Measurements from ENCODE around the gene KANSL1L. TPM values are rescaled to one million over a fixed set of nuclear protein-coding genes. Genes with fewer than 3 reads are reported as not detected.
A peak's percentile ranks its signal among the peaks of the same experiment; 100 is the strongest.

KANSL1L gene, protein sequence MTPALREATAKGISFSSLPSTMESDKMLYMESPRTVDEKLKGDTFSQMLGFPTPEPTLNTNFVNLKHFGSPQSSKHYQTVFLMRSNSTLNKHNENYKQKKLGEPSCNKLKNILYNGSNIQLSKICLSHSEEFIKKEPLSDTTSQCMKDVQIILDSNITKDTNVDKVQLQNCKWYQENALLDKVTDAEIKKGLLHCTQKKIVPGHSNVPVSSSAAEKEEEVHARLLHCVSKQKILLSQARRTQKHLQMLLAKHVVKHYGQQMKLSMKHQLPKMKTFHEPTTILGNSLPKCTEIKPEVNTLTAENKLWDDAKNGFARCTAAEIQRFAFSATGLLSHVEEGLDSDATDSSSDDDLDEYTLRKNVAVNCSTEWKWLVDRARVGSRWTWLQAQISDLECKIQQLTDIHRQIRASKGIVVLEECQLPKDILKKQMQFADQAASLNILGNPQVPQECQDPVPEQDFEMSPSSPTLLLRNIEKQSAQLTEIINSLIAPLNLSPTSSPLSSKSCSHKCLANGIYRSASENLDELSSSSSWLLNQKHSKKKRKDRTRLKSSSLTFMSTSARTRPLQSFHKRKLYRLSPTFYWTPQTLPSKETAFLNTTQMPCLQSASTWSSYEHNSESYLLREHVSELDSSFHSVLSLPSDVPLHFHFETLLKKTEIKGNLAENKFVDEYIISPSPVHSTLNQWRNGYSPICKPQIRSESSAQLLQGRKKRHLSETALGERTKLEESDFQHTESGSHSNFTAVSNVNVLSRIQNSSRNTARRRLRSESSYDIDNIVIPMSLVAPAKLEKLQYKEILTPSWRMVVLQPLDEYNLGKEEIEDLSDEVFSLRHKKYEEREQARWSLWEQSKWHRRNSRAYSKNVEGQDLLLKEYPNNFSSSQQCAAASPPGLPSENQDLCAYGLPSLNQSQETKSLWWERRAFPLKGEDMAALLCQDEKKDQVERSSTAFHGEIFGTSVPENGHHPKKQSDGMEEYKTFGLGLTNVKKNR
- total RNA-seq: 10 to 100 TPM; 20.6 to 36.0 (median 27.7) TPM

GRCh38 chr2:210171309-210172218, at the start of gene KANSL1L:
KANSL1L (minus strand) TSS chr2:210171409; CDS start chr2:210154582, 16,827 bp downstream.
- 0 to 1% methylated on average over 37 to 40 of the region's 67 CpGs for WGBS, 2 donors
- intact Hi-C loops (cut with DNase I; ENCODE audit: low total_unique reads): no loop called here
- peak in 1 of 2 donors; percentile 61 for TF ChIP-seq POLR2A (IDR thresholded peaks at IDR 0.05)
- TF ChIP-seq, protein P1, sequence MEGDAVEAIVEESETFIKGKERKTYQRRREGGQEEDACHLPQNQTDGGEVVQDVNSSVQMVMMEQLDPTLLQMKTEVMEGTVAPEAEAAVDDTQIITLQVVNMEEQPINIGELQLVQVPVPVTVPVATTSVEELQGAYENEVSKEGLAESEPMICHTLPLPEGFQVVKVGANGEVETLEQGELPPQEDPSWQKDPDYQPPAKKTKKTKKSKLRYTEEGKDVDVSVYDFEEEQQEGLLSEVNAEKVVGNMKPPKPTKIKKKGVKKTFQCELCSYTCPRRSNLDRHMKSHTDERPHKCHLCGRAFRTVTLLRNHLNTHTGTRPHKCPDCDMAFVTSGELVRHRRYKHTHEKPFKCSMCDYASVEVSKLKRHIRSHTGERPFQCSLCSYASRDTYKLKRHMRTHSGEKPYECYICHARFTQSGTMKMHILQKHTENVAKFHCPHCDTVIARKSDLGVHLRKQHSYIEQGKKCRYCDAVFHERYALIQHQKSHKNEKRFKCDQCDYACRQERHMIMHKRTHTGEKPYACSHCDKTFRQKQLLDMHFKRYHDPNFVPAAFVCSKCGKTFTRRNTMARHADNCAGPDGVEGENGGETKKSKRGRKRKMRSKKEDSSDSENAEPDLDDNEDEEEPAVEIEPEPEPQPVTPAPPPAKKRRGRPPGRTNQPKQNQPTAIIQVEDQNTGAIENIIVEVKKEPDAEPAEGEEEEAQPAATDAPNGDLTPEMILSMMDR (IDR thresholded peaks at IDR 0.05): no peak
- peak; percentile 98 to 100 for DNase-seq (ENCODE audit: low spot score in 2 of 2)
- H3K4me3 ChIP-seq (ENCODE audit: low read depth, poor library complexity, severe bottlenecking): peak within 1 kb of the TSS; percentile 89

- 52 to 70% methylated on average over 1 of the region's 1 CpG for WGBS, 2 donors
- DNase-seq (ENCODE audit: low spot score in 2 of 2): no peak
- no peak for TF ChIP-seq POLR2A (IDR thresholded peaks at IDR 0.05)
- TF ChIP-seq, protein P1 (IDR thresholded peaks at IDR 0.05): no peak
- no peak overlapping the region for H3K4me3 ChIP-seq (ENCODE audit: low read depth, poor library complexity, severe bottlenecking)
- intact Hi-C loops (cut with DNase I; ENCODE audit: low total_unique reads): no loop called here
These were observed 43.9 kb upstream of the KANSL1L start for GRCh38 chr2:210215120-210215519.

DNA sequence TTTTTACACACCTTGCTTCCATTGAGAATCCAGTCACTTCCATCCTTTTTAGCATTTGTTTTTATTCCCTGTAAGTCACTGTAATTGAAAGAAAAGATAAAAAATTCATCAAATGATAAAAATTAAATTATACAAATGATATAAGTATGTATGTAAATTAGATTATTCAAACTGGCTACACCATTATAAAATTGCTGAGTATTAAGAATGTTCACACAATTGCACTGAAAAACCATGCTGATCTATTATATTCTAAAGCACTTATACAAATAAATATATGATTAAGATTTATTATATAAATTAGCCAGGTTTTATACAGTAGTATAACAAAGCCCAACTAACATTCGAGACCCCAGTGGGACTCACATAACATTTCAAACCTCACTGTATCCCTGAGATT, 39.0 kb upstream of the KANSL1L start:
- no peak for DNase-seq (ENCODE audit: low spot score in 2 of 2)
- no peak overlapping the region for H3K4me3 ChIP-seq (ENCODE audit: low read depth, poor library complexity, severe bottlenecking)
- TF ChIP-seq, protein P1 (IDR thresholded peaks at IDR 0.05): no peak
- TF ChIP-seq POLR2A (IDR thresholded peaks at IDR 0.05): no peak
- WGBS, 2 donors: 97 to 100% methylated on average over 1 of the region's 1 CpG
- intact Hi-C loops (cut with DNase I; ENCODE audit: low total_unique reads): no loop called here

DNA sequence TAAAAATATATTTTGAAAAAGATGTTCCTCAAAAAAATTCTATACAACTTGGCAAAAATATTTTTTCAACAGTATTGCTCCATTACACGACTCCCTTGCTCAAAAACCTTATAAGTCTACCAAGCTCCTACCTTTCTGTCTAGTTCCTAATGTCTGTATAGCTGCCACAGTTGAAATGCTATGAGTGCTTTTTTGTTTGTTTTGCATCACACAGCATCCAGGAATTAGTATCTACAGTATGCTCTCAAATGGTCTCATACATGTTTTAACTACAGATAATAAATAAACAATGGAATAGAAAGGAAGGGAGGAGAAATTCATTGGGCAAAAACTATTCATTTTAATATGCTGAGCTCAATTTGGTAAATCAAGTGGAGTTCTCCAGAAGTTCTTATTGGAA, 36.7 kb upstream of the KANSL1L start:
- intact Hi-C loops (cut with DNase I; ENCODE audit: low total_unique reads): no loop called here
- TF ChIP-seq, protein P1 (IDR thresholded peaks at IDR 0.05): no peak
- no peak for TF ChIP-seq POLR2A (IDR thresholded peaks at IDR 0.05)
- 76 to 89% methylated on average over 1 of the region's 1 CpG for WGBS, 2 donors
- H3K4me3 ChIP-seq (ENCODE audit: low read depth, poor library complexity, severe bottlenecking): no peak overlapping the region
- no peak for DNase-seq (ENCODE audit: low spot score in 2 of 2)

GRCh38 chr2:210203558-210203957, 32.3 kb upstream of the KANSL1L start:
- DNase-seq (ENCODE audit: low spot score in 2 of 2): no peak
- no peak overlapping the region for H3K4me3 ChIP-seq (ENCODE audit: low read depth, poor library complexity, severe bottlenecking)
- TF ChIP-seq POLR2A (IDR thresholded peaks at IDR 0.05): no peak
- TF ChIP-seq, protein P1 (IDR thresholded peaks at IDR 0.05): no peak
- 33 to 53% methylated on average over 1 of the region's 1 CpG for WGBS, 2 donors
- intact Hi-C loops (cut with DNase I; ENCODE audit: low total_unique reads): no loop called here
